Measurements from ENCODE around the gene SELENOV. TPM values are rescaled to one million over a fixed set of nuclear protein-coding genes. Genes with fewer than 3 reads are reported as not detected.
"Not testable (repeated sequence)": the region's sequence is repeated elsewhere in the genome, so short reads cannot be mapped to it uniquely, and the experiment has no call there.

Gene SELENOV, protein sequence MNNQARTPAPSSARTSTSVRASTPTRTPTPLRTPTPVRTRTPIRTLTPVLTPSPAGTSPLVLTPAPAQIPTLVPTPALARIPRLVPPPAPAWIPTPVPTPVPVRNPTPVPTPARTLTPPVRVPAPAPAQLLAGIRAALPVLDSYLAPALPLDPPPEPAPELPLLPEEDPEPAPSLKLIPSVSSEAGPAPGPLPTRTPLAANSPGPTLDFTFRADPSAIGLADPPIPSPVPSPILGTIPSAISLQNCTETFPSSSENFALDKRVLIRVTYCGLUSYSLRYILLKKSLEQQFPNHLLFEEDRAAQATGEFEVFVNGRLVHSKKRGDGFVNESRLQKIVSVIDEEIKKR
- total RNA-seq, result not detected in 2 replicates

DNA sequence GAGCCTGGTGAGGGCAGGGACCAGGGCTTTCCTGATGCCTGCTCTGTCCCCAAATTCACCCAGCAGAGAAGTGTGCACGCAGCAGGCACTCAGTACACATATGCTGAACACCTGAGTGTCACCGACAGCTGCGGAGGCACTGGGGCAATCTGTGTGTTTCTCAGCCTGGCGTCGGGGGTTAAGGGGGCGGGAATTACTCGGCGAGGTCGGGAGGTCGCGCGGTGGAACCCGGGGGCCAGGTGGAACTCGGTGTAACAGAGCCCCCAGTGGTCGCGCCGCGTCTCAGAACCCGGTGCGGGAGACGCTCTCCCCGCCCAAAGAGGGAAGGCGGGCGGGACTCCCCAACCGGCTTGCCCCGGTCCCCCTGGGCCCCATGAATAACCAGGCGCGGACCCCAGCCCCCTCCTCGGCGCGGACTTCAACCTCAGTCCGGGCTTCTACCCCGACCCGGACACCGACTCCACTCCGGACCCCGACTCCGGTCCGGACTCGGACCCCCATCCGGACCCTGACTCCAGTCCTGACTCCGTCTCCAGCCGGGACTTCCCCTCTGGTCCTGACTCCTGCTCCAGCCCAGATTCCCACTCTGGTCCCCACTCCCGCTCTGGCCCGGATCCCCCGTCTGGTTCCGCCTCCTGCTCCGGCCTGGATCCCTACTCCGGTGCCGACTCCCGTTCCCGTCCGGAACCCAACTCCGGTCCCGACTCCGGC lies at the start of gene SELENOV:
TSS of gene SELENOV (plus strand) at position 300 of the 711 bp plus-strand sequence. CDS start at position 374, 74 bp downstream.
- H3K4me3 Mint-ChIP-seq, result peak within 1 kb of the TSS; percentile 74
- H3K4me1 Mint-ChIP-seq, result peaks cover 9% of the 10 kb centered on the region
- H3K9me3 Mint-ChIP-seq, result no peaks in the 10 kb centered on the region
- H3K27me3 Mint-ChIP-seq, result peaks cover 53% of the 10 kb centered on the region
- no peak within 1 kb of the TSS for H3K27ac Mint-ChIP-seq
- peaks cover 2% of the 10 kb centered on the region for H3K36me3 Mint-ChIP-seq (ENCODE audit: low read depth)
- no peak for DNase-seq
- intact Hi-C loops (cut with micrococcal nuclease), result no loop called here

DNA sequence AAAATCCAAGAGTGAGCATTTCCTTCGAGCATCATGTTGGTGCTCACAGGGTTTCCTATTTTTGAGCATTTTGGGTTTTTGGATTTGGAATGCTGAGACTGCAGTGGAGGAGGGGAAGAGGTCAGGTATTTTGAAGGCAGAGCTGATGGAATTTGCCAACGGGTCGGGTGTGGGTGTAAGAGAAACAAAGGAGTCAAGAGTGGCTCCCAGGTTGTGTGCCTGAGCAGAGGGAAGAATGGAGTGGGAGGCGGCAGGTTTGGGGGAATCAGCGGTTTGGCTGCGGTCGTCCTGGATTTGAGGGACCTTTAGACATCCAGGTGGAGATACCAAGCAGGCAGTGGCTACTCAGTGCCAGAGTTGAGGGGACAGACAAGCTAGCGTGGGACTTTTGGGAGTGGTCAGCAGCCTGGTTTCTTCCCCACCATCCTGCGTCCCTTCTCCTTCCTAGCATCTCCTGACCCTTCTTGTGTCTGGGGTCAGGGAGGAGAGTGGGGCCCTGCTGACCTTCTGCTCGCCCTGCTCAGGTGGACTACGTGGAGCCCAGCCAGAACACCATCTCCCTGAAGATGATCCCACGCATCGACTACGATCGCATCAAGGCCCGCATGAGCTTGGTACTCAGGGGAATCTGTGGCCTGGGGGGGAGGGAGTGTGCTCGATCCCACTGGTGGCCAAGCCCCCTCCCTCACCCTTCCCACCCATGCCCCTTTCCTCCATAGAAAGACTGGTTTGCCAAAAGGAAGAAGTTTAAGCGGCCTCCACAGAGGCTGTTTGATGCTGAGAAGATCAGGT lies 48.8 kb upstream of the SELENOV start:
- H3K4me3 Mint-ChIP-seq, result no peak overlapping the region
- no peak overlapping the region for H3K27ac Mint-ChIP-seq
- H3K9me3 Mint-ChIP-seq, result no peaks in the 10 kb centered on the region
- intact Hi-C loops (cut with micrococcal nuclease), result no loop called here
- peaks cover 72% of the 10 kb centered on the region for H3K36me3 Mint-ChIP-seq (ENCODE audit: low read depth)
- H3K27me3 Mint-ChIP-seq, result no peaks in the 10 kb centered on the region
- DNase-seq, result no peak
- peaks cover 12% of the 10 kb centered on the region for H3K4me1 Mint-ChIP-seq

DNA sequence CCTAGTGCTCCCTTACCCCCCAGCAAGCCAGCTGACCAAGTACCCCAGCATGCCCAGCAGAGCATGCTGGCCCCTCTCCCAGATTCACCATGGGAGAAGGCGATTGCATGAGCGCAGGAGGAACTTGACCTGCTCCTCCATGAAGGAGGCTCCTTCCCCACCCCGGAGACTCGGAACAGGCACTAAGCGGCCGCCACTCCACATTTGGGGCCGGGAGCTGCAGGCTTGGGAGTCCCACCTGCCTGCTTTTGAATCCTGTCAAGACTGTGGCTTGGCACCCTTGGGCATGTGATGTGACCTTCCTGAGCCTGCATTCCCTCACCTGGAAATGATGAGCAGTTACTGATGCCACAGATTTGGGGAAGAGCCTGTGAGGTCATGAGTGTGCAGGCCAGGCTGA lies 47.0 kb upstream of the SELENOV start:
- Mint-ChIP-seq H3K27ac (no peak overlapping the region), H3K27me3 (no peaks in the 10 kb centered on the region), H3K36me3 (ENCODE audit: low read depth) (peaks cover 78% of the 10 kb centered on the region), H3K9me3 (no peaks in the 10 kb centered on the region), H3K4me3 (no peak overlapping the region), H3K4me1 (peaks cover 19% of the 10 kb centered on the region)
- intact Hi-C loops (cut with micrococcal nuclease), result no loop called here
- DNase-seq, result no peak

DNA sequence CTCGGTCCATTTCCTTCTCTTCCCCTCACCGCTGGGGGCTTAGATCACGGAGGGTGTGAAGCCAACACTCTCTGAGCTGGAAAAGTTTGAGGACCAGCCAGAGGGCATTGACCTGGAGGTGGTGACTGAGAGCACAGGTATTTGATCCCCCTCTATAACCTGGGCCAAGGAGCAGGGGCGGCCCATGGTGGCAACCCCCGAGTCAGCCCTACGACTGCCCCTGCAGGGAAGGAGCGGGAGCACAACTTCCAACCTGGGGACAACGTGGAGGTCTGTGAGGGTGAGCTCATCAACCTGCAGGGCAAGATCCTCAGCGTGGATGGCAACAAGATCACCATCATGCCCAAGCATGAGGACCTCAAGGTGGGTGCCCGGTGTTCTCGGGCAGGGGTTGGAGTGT lies 45.9 kb upstream of the SELENOV start:
- Mint-ChIP-seq H3K36me3 (ENCODE audit: low read depth) (peaks cover 76% of the 10 kb centered on the region), H3K4me3 (no peak overlapping the region), H3K4me1 (peaks cover 16% of the 10 kb centered on the region), H3K9me3 (no peaks in the 10 kb centered on the region), H3K27me3 (no peaks in the 10 kb centered on the region), H3K27ac (no peak overlapping the region)
- intact Hi-C loops (cut with micrococcal nuclease), result no loop called here
- no peak for DNase-seq

DNA sequence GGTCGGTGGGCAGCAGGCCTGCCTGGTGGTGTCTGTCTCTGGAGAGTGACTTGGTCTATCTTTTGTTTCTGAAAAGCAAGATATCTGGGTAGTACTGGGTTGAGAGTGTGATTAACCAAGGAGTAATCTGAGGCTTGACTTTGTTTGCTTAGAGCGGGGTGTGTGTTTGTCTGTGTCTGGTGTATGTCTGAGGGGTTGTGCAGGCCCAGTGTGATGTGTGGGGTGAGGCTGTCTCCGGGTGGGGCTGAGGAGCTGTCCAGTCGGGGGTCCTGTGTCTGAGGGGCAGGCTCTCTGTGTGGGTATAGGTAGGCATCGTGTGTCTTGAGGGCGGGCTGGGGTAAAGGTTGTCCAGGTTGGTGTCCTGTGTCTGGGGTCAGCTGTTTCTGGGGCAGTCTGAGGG lies 45.4 kb upstream of the SELENOV start:
- H3K4me1 Mint-ChIP-seq, result peaks cover 17% of the 10 kb centered on the region
- no peaks in the 10 kb centered on the region for H3K9me3 Mint-ChIP-seq
- H3K27me3 Mint-ChIP-seq, result no peaks in the 10 kb centered on the region
- no peak for DNase-seq
- H3K4me3 Mint-ChIP-seq, result no peak overlapping the region
- peak overlapping the region; percentile 51 for H3K27ac Mint-ChIP-seq
- intact Hi-C loops (cut with micrococcal nuclease), result no loop called here
- peaks cover 80% of the 10 kb centered on the region for H3K36me3 Mint-ChIP-seq (ENCODE audit: low read depth)

DNA sequence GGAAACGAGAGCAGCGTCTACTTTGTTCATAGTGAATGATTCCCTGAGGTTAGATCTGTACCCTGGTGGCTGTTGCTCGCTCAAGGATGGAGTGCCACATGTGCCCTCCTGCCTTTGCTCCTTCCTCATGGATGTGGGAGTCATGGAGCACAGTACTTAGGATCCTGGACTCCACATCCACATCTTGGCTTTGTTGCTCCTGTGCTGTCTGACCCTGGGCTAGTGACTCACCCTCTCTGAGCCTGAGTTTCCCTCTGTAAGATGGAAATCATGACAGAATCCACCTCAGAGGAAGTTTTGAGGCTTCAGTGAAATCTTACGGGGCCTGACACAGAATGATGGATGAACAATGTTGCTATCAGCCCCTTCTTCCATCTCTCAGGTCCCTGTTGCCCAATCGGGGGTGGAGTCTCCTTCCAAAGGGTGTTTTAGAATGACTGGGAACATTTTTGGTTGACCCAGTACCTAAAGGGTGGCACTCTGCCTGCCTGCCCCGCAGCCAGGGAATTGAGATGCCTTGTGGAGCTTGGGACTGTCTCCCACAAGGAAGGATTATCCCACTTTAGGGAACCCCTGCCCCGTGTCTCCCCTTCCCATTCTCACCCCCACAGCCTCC lies 44.1 kb upstream of the SELENOV start:
- Mint-ChIP-seq H3K36me3 (ENCODE audit: low read depth) (peaks cover 78% of the 10 kb centered on the region), H3K27me3 (no peaks in the 10 kb centered on the region), H3K9me3 (no peaks in the 10 kb centered on the region), H3K4me3 (no peak overlapping the region), H3K27ac (peak overlapping the region; percentile 86), H3K4me1 (peaks cover 17% of the 10 kb centered on the region)
- intact Hi-C loops (cut with micrococcal nuclease), result no loop called here
- DNase-seq, result no peak

DNA sequence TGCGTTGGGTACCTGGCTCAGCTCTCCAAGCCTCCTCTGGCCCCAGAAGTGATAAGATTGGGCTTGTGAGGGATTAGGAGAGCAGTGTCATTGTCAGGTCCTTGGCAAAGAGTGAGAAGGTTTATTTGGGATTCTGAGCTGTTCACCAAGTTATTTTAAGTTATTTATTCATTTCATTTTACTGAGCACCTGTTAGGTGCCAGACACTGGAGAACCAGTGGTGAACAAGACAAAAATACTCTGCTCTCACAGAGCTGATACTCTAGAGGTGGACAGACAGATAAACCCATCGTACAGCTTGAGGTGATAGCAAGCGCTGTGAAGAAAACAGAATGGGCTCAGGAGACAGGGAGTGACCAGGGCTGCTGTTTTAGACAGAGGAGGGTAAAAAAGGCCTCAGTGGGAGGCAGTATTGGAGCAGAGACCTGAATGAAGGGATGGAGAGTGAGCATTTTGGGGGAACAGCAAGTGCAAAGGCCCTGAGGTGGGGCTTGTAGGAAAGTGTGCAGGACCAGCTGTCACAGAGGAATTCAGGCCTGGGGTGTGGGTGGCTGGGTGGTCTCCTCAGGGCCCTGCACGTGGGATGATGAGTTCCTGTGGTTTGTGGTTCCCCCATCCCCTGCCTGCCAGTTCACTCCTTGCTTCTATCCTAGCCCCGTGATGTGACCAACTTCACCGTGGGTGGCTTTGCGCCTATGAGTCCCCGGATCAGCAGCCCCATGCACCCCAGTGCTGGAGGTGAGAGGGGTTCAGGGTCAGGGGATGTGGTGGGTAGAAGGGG lies 43.0 kb upstream of the SELENOV start:
- H3K27me3 Mint-ChIP-seq, result no peaks in the 10 kb centered on the region
- no peaks in the 10 kb centered on the region for H3K9me3 Mint-ChIP-seq
- H3K4me3 Mint-ChIP-seq, result no peak overlapping the region
- peaks cover 17% of the 10 kb centered on the region for H3K4me1 Mint-ChIP-seq
- H3K36me3 Mint-ChIP-seq (ENCODE audit: low read depth), result peaks cover 79% of the 10 kb centered on the region
- DNase-seq, result no peak
- peak overlapping the region; percentile 48 for H3K27ac Mint-ChIP-seq
- intact Hi-C loops (cut with micrococcal nuclease), result no loop called here

DNA sequence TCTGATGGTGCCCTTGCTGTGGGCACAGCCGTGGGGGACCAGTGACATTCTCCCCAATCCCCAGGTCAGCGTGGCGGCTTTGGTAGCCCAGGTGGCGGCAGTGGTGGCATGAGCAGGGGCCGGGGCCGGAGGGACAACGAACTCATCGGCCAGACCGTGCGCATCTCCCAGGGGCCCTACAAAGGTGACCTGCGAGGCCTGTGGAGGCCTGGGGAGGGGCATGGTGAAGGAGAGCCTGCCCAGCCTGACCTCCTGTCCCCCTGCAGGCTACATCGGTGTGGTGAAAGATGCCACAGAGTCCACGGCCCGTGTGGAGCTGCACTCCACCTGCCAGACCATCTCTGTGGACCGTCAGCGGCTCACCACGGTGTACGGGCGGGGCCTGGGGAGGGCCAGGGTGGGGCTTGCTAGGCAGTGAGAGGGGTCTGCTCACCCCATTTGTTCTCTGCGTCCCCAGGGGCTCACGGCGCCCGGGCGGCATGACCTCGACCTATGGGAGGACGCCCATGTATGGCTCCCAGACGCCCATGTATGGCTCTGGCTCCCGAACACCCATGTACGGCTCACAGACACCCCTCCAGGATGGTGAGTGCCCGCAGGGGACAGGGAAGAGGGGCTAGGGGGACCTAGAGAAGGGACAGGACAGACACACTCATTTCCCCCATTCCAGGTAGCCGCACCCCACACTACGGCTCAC lies 42.0 kb upstream of the SELENOV start:
- Mint-ChIP-seq H3K9me3 (no peaks in the 10 kb centered on the region), H3K4me1 (peaks cover 17% of the 10 kb centered on the region), H3K27ac (no peak overlapping the region), H3K4me3 (no peak overlapping the region), H3K27me3 (no peaks in the 10 kb centered on the region), H3K36me3 (ENCODE audit: low read depth) (peaks cover 74% of the 10 kb centered on the region)
- intact Hi-C loops (cut with micrococcal nuclease), result no loop called here
- DNase-seq, result no peak

DNA sequence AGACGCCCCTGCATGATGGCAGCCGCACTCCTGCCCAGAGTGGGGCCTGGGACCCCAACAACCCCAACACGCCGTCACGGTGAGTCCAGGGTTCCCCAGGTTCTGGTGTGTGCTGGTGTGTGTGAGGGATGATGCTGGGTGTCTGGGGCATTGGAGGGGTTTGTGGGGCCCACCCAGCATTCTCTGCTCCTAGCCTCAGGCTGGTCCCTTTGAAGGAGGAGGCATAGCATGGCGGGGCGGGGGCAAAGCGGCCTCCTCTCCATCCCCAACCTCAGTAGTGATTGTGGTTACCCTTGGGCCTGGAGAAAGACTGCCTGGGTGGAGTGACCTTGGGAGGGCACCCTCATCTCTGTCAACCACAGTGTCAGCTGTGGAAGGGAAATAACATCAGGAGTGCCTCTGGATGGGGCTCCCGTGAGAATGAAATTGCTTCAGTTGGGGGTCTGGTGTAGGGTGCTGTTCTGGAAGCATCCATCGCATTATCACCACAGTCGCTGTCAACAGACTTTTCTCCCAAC lies 41.4 kb upstream of the SELENOV start:
- H3K27me3 Mint-ChIP-seq, result no peaks in the 10 kb centered on the region
- H3K36me3 Mint-ChIP-seq (ENCODE audit: low read depth), result peaks cover 69% of the 10 kb centered on the region
- H3K27ac Mint-ChIP-seq, result no peak overlapping the region
- no peaks in the 10 kb centered on the region for H3K9me3 Mint-ChIP-seq
- DNase-seq, result no peak
- intact Hi-C loops (cut with micrococcal nuclease), result no loop called here
- H3K4me1 Mint-ChIP-seq, result peaks cover 17% of the 10 kb centered on the region
- H3K4me3 Mint-ChIP-seq, result no peak overlapping the region

DNA sequence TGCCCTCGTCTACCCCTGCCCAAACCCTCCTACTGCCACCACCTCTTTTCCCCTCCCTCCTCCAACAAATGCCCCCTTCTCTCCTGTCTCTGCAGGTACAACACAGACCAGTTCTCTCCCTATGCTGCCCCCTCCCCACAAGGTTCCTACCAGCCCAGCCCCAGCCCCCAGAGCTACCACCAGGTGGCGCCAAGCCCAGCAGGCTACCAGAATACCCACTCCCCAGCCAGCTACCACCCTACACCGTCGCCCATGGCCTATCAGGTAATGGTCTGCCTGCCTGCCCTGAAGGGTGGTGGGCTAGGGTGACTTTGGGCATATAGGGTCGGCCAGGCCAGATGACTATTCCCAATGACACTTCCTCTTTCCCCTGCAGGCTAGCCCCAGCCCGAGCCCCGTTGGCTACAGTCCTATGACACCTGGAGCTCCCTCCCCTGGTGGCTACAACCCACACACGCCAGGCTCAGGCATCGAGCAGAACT lies 40.8 kb upstream of the SELENOV start:
- Mint-ChIP-seq H3K27me3 (no peaks in the 10 kb centered on the region), H3K9me3 (no peaks in the 10 kb centered on the region), H3K4me1 (peaks cover 17% of the 10 kb centered on the region), H3K4me3 (no peak overlapping the region), H3K36me3 (ENCODE audit: low read depth) (peaks cover 65% of the 10 kb centered on the region), H3K27ac (no peak overlapping the region)
- DNase-seq, result peak; percentile 92
- intact Hi-C loops (cut with micrococcal nuclease), result loop anchor here (1.0 kb wide), 1 partner anchor 58 kb away; the partner anchor contains the start of gene EID2B

DNA sequence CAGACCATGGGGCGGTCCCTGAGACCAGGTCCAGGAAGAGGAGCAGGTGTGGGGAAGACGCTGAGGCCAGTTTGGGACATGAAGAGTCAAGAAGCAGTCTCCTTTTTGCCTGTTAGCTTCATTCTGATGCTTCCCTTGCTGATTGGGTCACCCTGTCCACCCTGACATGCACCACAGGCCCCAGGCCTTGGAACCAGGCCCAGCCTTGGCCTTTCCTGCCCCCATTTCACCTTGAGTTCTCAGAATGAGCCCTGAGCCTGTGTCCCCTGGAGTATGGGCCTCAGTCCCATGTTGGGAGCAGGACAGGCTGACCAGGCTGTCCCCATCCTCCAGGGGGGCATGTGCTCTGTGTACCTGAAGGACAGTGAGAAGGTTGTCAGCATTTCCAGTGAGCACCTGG lies 39.2 kb upstream of the SELENOV start:
- intact Hi-C loops (cut with micrococcal nuclease), result no loop called here
- H3K9me3 Mint-ChIP-seq, result no peaks in the 10 kb centered on the region
- H3K4me1 Mint-ChIP-seq, result peaks cover 25% of the 10 kb centered on the region
- H3K36me3 Mint-ChIP-seq (ENCODE audit: low read depth), result peaks cover 49% of the 10 kb centered on the region
- no peaks in the 10 kb centered on the region for H3K27me3 Mint-ChIP-seq
- H3K4me3 Mint-ChIP-seq, result no peak overlapping the region
- DNase-seq, result no peak
- H3K27ac Mint-ChIP-seq, result no peak overlapping the region

DNA sequence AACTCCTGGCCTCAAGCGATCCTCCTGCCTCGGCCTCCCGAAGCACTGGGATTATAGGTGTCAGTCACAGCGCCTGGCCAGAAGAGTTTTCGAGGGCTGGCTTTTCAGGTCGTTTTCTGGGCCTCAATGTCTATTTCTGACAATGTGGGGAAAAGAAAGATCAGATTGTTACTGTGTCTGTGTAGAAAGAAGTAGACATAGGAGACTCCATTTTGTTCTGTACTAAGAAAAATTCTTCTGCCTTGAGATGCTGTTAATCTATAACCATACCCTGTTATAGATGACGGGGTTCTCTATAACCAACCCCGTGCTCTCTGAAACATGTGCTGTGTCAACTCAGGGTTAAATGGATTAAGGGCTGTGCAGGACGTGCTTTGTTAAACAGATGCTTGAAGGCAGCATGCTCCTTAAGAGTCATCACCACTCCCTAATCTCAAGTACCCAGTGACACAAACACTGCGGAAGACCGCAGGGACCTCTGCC lies 35.6 kb upstream of the SELENOV start:
- Mint-ChIP-seq H3K36me3 (ENCODE audit: low read depth) (peaks cover 34% of the 10 kb centered on the region), H3K4me3 (peak overlapping the region; percentile 92), H3K4me1 (peaks cover 21% of the 10 kb centered on the region), H3K27ac (peak overlapping the region; percentile 94)
- DNase-seq; intact Hi-C loops (cut with micrococcal nuclease); H3K27me3 Mint-ChIP-seq; H3K9me3 Mint-ChIP-seq: not testable (repeated sequence)
